Measurements from ENCODE around the gene HOMER2.
"Not testable (repeated sequence)": the region's sequence is repeated elsewhere in the genome, so short reads cannot be mapped to it uniquely, and the experiment has no call there.

Gene HOMER2

DNA sequence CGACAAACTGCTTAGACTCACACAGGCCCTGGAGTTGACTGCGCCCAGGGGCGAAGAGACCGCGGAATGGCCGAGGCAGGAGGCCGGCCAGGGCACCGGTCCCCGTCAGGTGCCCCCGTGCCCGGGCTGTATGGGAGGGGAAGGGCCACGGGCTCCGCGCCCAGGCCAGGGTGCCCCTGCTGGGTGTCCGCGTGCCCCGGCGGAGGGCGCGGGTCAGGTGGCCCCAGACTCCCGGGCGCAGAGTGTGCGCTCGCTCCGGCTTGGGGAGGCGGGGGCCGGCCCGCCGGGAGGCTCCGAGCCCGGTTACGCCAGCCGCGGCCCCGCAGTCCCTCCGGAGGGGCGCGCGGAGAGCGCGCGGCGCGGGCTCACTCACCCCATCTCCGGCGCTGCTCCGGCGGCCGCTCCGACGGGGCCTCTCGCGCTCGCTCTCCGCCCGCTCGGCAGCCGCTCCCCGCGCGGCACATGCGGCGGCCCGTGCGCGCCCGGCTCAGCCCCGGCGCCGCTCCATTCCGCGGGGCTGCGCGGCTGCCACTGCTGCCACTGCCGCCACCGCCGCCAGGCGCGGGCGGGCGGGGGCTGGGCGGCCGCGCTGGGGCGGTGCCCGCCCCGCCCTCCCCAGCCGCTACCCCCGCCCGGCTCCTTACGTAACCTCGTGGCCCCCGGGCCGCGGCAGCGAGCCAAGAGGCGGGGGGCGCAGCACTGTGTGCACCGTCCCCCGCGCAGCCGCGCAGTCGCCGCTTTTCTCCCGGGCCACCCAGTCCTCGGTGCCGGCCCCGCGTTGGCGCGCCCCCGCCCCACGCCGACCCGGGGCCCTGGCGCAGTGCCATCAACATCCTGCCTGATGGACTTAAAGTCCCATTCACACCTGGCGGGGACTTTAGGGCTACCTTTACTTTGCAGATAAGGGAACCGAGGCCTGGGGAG is at the start of gene HOMER2:
HOMER2 (minus strand) TSS at position 563 of the 924 bp plus-strand sequence; CDS start at position 378, 185 bp downstream.
- DNase-seq, result no peak

DNA sequence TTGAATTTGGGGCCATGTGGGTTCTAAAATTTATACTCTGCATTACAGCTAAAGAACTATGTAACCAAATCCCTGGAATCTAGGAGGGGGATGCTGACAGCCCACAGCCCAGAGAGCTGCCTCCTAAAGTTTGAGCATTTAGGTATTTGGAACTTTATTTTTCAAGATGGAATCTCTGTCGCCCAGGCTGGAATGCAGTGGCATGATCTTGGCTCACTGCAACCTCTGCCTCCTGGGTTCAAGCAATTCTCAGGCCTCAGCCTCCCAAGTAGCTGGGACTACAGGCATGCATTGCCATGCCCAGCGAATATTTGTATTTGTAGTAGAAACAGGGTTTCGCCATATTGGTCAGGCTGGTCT is 48.1 kb upstream of the HOMER2 start:
- DNase-seq, result not testable (repeated sequence)

DNA sequence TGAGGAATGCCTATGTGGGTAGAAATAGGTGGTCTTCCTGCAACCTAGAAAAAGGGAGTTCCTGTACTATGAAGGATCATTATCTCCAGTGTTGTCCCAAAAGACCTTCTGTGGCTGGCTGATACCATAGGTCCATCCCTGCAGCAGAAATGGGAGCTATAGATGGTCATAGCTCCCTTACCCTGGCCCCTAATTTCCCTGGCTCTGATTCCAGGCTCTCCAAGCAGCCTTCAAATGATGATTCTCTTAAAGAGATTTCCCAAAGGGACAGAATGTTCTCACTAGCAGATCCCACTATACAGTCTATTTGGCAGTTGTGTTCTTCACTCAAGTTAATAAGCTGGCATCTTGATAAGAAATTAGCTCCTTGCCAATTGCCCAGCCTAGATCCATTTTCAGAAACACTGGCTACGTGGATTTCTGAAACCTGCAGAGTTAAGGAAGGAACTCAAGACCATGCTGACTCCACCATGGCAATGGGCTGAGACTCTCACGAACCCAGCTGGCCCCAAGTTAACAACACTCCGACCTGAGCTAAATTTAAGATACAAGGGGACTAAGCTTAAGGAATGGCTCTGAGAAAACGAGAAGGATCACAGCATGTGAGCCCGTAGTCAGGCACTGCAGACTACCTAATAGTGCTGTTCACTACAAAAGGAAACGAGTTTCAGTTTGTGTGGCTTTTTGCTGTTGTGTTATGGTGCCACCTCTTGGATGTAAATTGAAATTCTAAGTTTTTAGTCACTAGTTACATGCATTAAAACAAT is 47.6 kb upstream of the HOMER2 start:
- no peak for DNase-seq

GRCh38 chr15:82999426-82999825 is 46.9 kb upstream of the HOMER2 start:
- no peak for DNase-seq

GRCh38 chr15:82995938-82996337 is 43.4 kb upstream of the HOMER2 start:
- no peak for DNase-seq

GRCh38 chr15:82995076-82995475 is 42.6 kb upstream of the HOMER2 start:
- no peak for DNase-seq

DNA sequence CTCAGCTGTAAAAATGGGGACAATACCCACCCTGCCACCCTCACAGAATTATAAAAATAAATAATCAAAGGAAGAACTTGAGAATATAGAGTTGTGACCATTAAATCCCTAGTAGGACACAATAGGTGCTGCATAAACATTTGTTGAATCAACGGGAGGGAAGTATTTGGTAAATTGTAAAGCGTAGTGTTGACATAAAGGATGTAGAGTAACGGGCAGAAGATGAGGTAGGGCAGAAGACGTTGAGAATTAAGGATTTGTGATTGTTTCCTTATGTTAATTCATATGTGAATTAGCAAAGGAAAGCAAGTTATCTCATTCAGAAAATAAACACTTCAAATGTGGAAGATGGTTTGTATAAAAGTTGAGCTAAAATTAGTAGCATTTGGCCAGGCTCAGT is 40.6 kb upstream of the HOMER2 start:
- DNase-seq, result no peak

GRCh38 chr15:82992436-82992998 is 40.0 kb upstream of the HOMER2 start:
- no peak for DNase-seq

DNA sequence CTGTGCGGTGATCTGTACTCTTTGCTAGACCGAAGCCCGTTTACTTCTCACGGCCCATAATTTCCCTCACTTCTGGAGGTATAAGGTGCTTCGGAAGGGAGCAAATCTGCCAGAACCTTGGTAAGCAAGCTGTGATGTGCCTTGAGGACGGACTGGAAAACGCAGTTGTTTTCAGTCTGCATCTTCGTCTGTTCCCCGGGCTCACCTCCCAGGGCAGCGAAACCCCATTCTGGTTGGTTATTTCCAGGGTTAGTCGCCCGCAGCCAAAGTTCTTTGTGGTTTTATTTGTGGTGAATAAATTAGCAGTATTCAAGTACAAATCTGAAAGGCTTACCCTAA is 33.9 kb upstream of the HOMER2 start:
- peak; percentile 2 for DNase-seq

DNA sequence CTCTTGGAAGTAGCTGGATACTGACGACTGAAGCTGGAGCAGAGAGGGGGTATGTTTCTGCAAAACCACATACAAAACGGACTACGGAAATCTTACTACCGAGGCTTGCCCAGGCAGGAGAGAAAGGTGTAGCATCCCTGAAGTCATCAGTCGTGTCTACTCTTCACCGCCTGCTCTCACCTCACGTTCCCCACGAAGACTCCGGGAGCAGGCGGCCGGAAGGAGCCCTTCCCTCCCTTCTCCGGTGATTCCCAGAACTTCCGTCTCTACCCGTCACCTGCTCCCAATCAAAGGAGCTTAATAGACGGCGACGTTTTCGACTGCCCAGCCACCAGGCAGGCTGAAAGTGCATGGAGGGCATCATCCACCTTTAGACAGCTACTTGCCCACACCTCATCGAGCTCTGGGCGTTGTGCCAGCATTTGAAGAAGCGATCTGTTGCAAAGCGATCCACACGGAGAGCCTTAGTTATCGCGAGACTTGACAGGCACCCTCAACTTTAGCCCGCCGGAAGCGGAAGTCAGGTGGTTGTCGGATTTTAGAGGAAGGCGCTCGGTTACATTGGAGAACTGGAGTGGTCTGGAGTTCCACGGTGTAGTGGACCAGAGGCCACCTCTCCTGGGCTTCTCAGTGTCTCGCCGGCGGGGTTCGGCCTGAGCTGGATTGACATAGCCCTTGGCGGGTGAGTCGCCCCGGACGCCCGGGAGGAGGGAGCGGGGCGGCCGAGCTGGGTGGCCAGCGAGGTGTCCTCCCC is 33.3 kb upstream of the HOMER2 start, which contains the start of gene RAMAC:
RAMAC (plus strand) TSS at position 523 of the 754 bp plus-strand sequence. CDS start 2,809 bp downstream, outside the sequence.
- peak; percentile 88 for DNase-seq

DNA sequence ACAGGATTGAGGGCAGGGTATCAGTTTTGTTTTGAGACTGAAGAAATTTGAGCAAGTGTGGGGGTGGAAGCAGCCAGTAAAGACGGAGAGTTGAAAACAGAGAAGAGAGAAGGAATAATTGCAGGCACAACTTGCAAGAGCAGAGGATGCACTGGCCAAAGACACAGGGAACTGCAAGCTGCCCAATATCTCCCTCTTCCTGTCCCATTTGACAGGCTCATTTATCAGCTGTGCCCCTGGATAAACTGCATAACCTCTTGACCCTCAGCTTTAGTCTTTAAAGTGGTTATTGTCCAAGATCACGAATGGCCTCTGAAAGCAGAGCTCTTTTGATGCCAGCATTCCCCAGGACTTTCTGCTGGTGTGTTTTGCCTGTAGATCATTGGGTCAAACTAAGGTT is 28.5 kb upstream of the HOMER2 start:
- no peak for DNase-seq

DNA sequence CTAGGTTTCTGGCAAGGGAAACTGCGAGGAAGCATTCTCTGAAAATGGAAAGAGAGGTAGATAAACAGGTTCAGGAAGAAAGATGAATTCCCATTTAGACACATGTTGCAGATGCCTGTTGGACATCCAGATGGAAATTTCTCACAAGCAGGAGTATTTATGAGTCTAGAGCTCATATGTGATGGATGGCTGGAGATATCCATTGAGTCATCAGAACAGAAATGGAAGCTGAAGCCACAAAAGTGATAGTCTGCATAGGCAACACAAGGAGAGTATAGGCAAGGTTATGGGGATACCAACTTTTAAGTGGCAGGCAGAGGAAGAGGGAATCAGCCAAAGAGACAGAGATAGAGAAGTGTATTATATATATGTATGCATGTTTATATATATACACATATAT is 27.2 kb upstream of the HOMER2 start:
- DNase-seq, result no peak

- no peak for DNase-seq
Observed at GRCh38 chr15:82978438-82978837, 25.9 kb upstream of the HOMER2 start.

DNA sequence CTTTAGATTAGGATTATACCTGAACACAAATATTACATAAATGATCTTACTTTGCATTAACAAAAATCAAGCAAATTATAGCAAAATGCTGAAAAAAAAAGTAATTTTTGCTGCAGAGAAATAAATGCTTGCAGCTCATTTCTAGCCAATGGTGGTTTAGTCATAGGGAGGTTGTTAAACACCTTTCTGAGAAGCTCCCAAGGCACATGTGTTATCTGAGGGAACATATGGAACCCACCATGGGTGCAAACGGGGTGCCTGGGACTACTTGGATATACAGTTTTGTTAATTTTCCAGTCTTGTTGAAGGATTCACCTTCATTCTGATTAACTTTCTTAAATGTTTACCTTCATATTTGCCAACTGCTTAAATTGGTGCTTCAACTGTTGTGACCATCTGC is 24.6 kb upstream of the HOMER2 start:
- DNase-seq, result no peak

- DNase-seq, result no peak
Observed at GRCh38 chr15:82972990-82973389, 20.5 kb upstream of the HOMER2 start.

GRCh38 chr15:82971218-82971984 is 18.9 kb upstream of the HOMER2 start:
- no peak for DNase-seq

- no peak for DNase-seq
Observed at GRCh38 chr15:82970696-82971095, 18.2 kb upstream of the HOMER2 start.

DNA sequence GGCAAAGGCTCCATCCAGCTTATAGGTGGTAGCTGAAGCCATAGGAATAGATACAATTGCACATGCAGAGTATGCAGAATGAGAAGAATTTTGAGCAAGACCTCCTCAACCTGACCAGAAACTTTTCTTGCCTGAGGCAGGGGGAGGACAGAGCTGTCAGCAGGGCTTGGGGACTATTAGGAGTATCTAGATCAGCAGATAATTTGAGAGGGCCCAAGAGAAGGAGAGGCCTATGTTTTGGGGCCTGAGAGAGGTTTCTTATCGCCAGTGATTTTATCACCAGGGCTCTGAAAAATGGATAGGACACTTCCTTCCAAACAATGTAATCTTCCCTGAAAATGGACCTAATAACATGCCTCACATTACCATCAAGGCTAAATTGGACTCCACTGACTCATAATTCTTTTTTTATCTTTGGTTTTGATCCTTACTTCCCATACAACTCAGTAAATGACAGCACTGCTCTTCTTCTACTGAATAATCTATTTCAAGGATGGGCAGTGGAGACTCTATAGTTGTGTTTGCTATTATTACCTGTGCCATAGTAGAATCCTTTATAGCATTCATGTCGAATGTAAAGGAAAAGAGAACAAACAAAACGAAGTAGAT is 17.7 kb upstream of the HOMER2 start:
- no peak for DNase-seq

DNA sequence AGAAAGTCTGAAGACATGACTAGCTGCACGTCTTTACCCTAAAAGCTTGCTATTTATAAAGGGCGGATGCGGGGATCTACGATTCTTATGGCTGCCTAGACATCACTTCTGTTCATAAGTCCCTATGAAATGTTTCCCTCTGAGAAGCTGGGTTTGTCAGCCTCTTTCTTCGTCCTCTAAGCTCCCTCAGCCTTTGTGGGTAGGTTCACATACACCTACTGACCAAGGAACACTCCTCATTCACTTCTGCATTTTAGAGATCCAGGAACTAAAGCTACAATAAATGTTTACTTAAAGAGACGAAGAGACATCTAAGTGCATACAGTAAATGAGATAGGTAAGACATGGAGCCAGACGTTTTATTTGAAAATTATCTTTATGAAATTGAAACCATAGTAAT is 16.8 kb upstream of the HOMER2 start:
- DNase-seq, result no peak

DNA sequence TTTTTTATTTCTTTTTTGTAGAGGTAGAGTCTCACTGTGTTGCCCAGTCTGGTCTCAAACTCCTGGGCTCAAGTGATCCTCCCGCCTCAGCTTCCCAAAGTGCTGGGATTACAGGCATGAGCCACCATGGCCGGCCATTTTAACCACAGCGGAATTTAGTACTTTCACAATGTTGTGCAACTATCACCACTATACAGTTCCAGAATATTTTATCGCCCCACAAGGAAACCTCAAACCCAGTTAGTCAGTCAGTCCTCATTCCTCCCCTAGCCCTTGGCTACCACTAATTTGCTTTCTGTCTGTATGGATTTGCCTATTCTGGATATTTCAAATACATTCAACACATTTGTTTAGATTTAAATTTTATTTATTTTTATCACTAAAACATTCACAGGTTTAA is 15.5 kb upstream of the HOMER2 start:
- no peak for DNase-seq

GRCh38 chr15:82966671-82967071 is 14.2 kb upstream of the HOMER2 start:
- no peak for DNase-seq

DNA sequence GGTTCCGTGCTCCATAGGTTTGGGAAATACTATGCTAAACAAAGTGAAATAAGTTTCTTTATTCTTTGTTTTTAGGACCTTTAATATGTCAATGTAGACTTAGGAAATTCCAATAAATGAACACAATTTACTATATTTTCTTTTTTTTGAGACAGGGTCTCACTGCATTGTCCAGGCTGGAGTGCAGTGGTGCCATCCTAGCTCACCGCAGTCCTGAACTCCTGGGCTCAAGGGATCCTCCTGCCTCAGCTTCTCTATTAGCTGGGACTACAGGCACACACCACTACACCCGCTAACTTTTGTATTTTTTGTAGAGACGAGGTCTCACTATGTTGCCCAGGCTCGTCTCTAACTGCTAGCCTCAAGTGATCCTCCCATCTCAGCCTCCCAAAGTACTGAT is 12.4 kb upstream of the HOMER2 start:
- DNase-seq, result no peak

Measured in activated T-cell treated with anti-CD3 and anti-CD28 coated beads for 4 hours (primary cell).